Ovary (tissue), 3 donors: Measurements from ENCODE around the gene KCTD19.

Experiments
- CTCF ChIP-seq, 3 donors: fragments of 450-650 bp in 2 of 3; fragments of 200-600 bp in 1 of 3; IDR thresholded peaks; one replicate each; pipeline versions ENCODE4 v1.5.1 to v1.8.0; 2016 to 2022; ENCODE audit warnings: antibody characterized with exemption in 3 of 3, mild to moderate bottlenecking in 1 of 3
- EP300 ChIP-seq: sonication (generic); formaldehyde crosslinking; IDR thresholded peaks from one replicate; pipeline ENCODE4 v1.6.1; 2017; ENCODE audit warnings: antibody characterized with exemption
- POLR2A ChIP-seq: fragments of 450-650 bp; IDR thresholded peaks from one replicate; pipeline ENCODE4 v1.6.1; 2017; ENCODE audit warnings: antibody characterized with exemption, mild to moderate bottlenecking, moderate library complexity
- donor health status: DM: no; HTN: no; CAD: no.

GRCh38 chr16:67304020-67304419 lies 22.5 kb downstream of the KCTD19 start:
- TF ChIP-seq CTCF (IDR thresholded peaks at IDR 0.05) (no peak), POLR2A (no peak), EP300 (no peak)
